Measurements from ENCODE around the gene SLMAP. TPM values are rescaled to one million over a fixed set of nuclear protein-coding genes. Genes with fewer than 3 reads are reported as not detected.
"Not testable (repeated sequence)": the region's sequence is repeated elsewhere in the genome, so short reads cannot be mapped to it uniquely, and the experiment has no call there.

The SLMAP gene
- total and polyA plus RNA-seq, 2 experiments from 2014 or later = 28.4 to 45.2 TPM

DNA sequence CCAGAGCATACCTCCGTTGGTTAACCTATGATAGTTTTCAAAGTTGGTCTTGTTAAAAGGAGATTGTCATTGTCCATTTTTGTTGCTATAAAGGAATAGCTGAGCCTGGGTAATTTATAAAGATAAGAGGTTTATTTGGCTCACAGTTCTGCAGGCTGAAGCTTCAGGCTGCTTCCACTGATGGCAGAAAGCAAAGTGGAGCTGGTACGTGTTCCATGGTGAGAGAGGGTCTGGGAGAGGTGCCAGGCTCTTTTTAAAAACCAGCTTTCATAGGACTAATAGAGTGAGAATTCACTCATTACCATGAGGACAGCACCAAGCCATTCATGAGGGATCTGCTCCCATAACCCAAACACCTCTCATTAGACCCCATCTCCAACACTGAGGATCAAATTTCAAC lies 107.3 kb downstream of the SLMAP start:
- Histone ChIP-seq H3K9me3 (ENCODE audit: low read depth) (no peaks in the 10 kb centered on the region), H3K4me3 (no peak overlapping the region), H3K36me3 (peaks cover 27% of the 10 kb centered on the region), H3K27me3 (no peaks in the 10 kb centered on the region), H3K27ac (no peak overlapping the region), H3K4me1 (ENCODE audit: low read depth) (no peaks in the 10 kb centered on the region)
- no peak for TF ChIP-seq CTCF (IDR thresholded peaks at IDR 0.05; ENCODE audit: low read depth, low read length)
- DNase-seq (ENCODE audit: low read depth in 1 of 2, low spot score in 1 of 2) = no peak

GRCh38 chr3:57864853-57865252 lies 108.7 kb downstream of the SLMAP start:
- no peaks in the 10 kb centered on the region for H3K27me3 ChIP-seq
- peak; percentile 57 for TF ChIP-seq CTCF (IDR thresholded peaks at IDR 0.05; ENCODE audit: low read depth, low read length)
- peaks cover 15% of the 10 kb centered on the region for H3K36me3 ChIP-seq
- no peaks in the 10 kb centered on the region for H3K4me1 ChIP-seq (ENCODE audit: low read depth)
- H3K9me3 ChIP-seq (ENCODE audit: low read depth) = no peaks in the 10 kb centered on the region
- H3K27ac ChIP-seq = no peak overlapping the region
- peak; percentile 1 to 67 for DNase-seq (ENCODE audit: low read depth in 1 of 2, low spot score in 1 of 2)
- no peak overlapping the region for H3K4me3 ChIP-seq

DNA sequence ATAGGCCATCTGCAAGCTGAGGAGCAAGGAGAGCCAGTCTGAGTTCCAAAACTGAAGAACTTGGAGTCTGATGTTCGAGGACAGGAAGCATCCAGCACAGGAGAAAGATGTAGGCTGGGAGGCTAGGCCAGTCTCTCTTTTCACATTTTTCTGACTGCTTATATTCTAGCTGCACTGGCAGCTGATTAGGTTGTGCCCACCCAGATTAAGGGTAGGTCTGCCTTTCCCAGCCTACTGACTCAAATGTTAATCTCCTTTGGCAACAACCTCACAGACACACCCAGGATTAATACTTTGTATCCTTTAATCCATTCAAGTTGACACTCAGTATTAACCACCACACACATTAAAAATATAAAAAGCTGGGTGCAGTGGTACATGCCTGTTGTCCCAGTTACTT lies 113.0 kb downstream of the SLMAP start:
- not testable (repeated sequence) for DNase-seq (ENCODE audit: low read depth in 1 of 2, low spot score in 1 of 2); H3K4me1 ChIP-seq (ENCODE audit: low read depth); H3K27me3 ChIP-seq; H3K27ac ChIP-seq; H3K36me3 ChIP-seq; H3K4me3 ChIP-seq; H3K9me3 ChIP-seq (ENCODE audit: low read depth)

DNA sequence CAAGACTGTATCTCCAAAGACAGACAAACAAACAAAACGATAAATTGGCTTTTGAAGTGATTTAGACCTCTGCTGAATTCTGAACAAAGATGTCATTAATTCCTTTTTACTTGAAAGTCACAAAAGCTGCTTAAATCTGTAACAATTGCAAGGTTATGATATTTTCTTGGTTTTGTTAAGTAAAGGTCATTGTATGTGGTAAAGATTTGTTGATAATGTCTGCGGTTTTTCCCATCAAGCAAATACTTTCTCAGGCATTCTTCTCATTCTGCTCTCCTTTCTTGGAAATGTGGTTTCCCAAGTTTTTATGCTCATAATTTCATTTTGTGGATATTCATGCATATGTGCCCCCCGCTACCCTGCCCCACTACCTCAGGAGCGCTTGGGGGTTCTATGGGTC lies 116.5 kb downstream of the SLMAP start:
- Histone ChIP-seq H3K9me3 (ENCODE audit: low read depth) (no peaks in the 10 kb centered on the region), H3K27me3 (no peaks in the 10 kb centered on the region), H3K4me1 (ENCODE audit: low read depth) (no peaks in the 10 kb centered on the region), H3K36me3 (peaks cover 3% of the 10 kb centered on the region), H3K4me3 (no peak overlapping the region), H3K27ac (no peak overlapping the region)
- DNase-seq (ENCODE audit: low read depth in 1 of 2, low spot score in 1 of 2) = peak in 1 of 2 donors; percentile 19
- no peak for TF ChIP-seq CTCF (IDR thresholded peaks at IDR 0.05; ENCODE audit: low read depth, low read length)

- Histone ChIP-seq H3K4me1 (ENCODE audit: low read depth) (no peaks in the 10 kb centered on the region), H3K27ac (no peak overlapping the region), H3K36me3 (peaks cover 3% of the 10 kb centered on the region), H3K9me3 (ENCODE audit: low read depth) (no peaks in the 10 kb centered on the region), H3K27me3 (no peaks in the 10 kb centered on the region), H3K4me3 (no peak overlapping the region)
- DNase-seq (ENCODE audit: low read depth in 1 of 2, low spot score in 1 of 2) = no peak
- no peak for TF ChIP-seq CTCF (IDR thresholded peaks at IDR 0.05; ENCODE audit: low read depth, low read length)
Observed at GRCh38 chr3:57876632-57877031, 120.5 kb downstream of the SLMAP start.

DNA sequence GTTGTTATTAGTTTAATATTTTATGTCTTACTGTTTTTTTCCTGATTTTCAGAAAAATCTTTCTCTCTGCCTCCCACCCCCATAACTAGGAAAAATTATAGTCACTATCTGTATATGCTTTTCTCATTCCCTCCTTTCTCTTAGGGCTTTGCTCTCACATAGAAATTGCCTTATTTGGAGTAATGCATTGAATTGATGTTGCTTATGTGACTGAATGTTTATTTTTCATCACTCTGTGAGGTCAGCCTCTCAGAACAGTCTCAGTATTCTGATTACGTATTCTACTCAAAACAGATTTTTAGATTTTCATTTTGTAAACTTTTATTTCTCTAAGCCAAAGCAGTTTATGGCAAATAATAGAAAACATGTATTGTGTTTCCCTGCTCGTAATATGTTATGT lies 121.0 kb downstream of the SLMAP start:
- no peak overlapping the region for H3K27ac ChIP-seq
- H3K4me1 ChIP-seq (ENCODE audit: low read depth) = no peaks in the 10 kb centered on the region
- no peaks in the 10 kb centered on the region for H3K9me3 ChIP-seq (ENCODE audit: low read depth)
- H3K4me3 ChIP-seq = no peak overlapping the region
- no peak for TF ChIP-seq CTCF (IDR thresholded peaks at IDR 0.05; ENCODE audit: low read depth, low read length)
- H3K27me3 ChIP-seq = no peaks in the 10 kb centered on the region
- no peak for DNase-seq (ENCODE audit: low read depth in 1 of 2, low spot score in 1 of 2)
- H3K36me3 ChIP-seq = peaks cover 3% of the 10 kb centered on the region

GRCh38 chr3:57884436-57884835 lies 128.3 kb downstream of the SLMAP start:
- not testable (repeated sequence) for H3K36me3 ChIP-seq; H3K27ac ChIP-seq; H3K27me3 ChIP-seq; H3K4me1 ChIP-seq (ENCODE audit: low read depth); H3K9me3 ChIP-seq (ENCODE audit: low read depth); DNase-seq (ENCODE audit: low read depth in 1 of 2, low spot score in 1 of 2); H3K4me3 ChIP-seq
